ENCODE data around the gene LDHD.

The LDHD gene

DNA sequence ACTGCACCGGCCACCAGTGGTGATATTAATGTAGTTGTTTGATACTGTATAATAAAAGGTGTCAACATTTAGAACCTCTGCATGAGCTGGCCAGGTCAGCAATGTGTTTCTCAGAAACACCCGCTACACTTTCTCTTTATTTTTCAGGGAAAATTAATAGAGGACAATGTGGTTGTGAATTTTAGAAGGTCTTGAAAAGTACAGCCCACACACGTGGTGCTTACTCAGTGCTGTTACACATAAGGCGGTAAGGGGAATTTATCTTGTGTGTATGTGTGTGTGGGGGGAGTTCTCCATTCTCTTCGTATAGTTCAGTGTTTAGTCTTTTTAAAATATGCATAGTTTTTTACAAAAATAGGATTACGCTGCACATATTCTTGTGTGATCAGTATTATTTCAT, 27.4 kb upstream of the LDHD start:
- Histone ChIP-seq H3K4me3 (ENCODE audit: low read depth in 1 of 2, low read length in 2 of 2) (no peak overlapping the region), H3K4me2 (ENCODE audit: insufficient read depth, low read length) (no peak overlapping the region), H3K79me2 (ENCODE audit: insufficient read depth, low read length) (peaks cover 6% of the 10 kb centered on the region), H3K27me3 (ENCODE audit: insufficient read depth, low read length, poor library complexity) (no peaks in the 10 kb centered on the region), H3K36me3 (ENCODE audit: insufficient read depth, low read length) (no peaks in the 10 kb centered on the region; the same call in 1 of the 2 replicates), H3K9me3 (ENCODE audit: insufficient read depth, low read length, severe bottlenecking) (peaks cover 6% of the 10 kb centered on the region), H3K9ac (ENCODE audit: low read depth, low read length) (no peak overlapping the region), H2AFZ (ENCODE audit: low read depth, low read length) (no peak overlapping the region), H3K27ac (ENCODE audit: low read length) (no peak overlapping the region), H4K20me1 (ENCODE audit: insufficient read depth, low read length) (no peaks in the 10 kb centered on the region), H3K4me1 (ENCODE audit: insufficient read depth, low read length) (peaks cover 10% of the 10 kb centered on the region)
- no peak for DNase-seq
- TF ChIP-seq, protein P1, sequence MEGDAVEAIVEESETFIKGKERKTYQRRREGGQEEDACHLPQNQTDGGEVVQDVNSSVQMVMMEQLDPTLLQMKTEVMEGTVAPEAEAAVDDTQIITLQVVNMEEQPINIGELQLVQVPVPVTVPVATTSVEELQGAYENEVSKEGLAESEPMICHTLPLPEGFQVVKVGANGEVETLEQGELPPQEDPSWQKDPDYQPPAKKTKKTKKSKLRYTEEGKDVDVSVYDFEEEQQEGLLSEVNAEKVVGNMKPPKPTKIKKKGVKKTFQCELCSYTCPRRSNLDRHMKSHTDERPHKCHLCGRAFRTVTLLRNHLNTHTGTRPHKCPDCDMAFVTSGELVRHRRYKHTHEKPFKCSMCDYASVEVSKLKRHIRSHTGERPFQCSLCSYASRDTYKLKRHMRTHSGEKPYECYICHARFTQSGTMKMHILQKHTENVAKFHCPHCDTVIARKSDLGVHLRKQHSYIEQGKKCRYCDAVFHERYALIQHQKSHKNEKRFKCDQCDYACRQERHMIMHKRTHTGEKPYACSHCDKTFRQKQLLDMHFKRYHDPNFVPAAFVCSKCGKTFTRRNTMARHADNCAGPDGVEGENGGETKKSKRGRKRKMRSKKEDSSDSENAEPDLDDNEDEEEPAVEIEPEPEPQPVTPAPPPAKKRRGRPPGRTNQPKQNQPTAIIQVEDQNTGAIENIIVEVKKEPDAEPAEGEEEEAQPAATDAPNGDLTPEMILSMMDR (IDR thresholded peaks at IDR 0.05; ENCODE audit: borderline replicate concordance, extremely low read depth, low read length, poor library complexity, severe bottlenecking) = no peak
- TF ChIP-seq EZH2 (IDR thresholded peaks at IDR 0.05; ENCODE audit: borderline replicate concordance, low read depth, low read length, severe bottlenecking) = no peak
- ATAC-seq (ENCODE audit: insufficient read depth, low read depth) = no peak

DNA sequence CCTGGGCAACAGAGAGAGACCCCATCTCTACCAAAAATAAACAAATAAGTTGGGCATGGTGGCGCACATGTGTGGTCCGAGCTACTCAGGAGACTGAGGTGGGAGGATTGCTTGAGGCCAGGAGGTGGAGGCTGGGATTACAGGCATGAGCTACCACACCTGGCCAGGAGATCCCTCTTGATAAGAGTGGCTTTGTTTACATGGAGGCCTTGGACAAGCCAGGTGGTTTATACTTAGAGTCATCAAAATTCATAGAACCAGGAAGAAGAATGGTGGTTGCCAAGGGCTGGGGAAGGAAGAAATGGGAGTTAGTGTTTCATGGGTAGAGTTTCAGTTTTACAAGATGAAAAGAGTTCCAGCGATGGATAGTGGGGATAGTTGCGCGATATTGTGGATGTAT, 22.9 kb upstream of the LDHD start:
- Histone ChIP-seq H4K20me1 (ENCODE audit: insufficient read depth, low read length) (no peaks in the 10 kb centered on the region), H3K27me3 (ENCODE audit: insufficient read depth, low read length, poor library complexity) (no peaks in the 10 kb centered on the region), H3K27ac (ENCODE audit: low read length) (no peak overlapping the region), H3K4me1 (ENCODE audit: insufficient read depth, low read length) (no peaks in the 10 kb centered on the region), H3K4me3 (ENCODE audit: low read depth in 1 of 2, low read length in 2 of 2) (no peak overlapping the region), H3K36me3 (ENCODE audit: insufficient read depth, low read length) (no peaks in the 10 kb centered on the region), H3K9me3 (ENCODE audit: insufficient read depth, low read length, severe bottlenecking) (no peaks in the 10 kb centered on the region), H3K4me2 (ENCODE audit: insufficient read depth, low read length) (no peak overlapping the region), H3K9ac (ENCODE audit: low read depth, low read length) (no peak overlapping the region), H2AFZ (ENCODE audit: low read depth, low read length) (no peak overlapping the region), H3K79me2 (ENCODE audit: insufficient read depth, low read length) (no peaks in the 10 kb centered on the region)
- ATAC-seq (ENCODE audit: insufficient read depth, low read depth) (no peak), DNase-seq (no peak)
- TF ChIP-seq EZH2 (IDR thresholded peaks at IDR 0.05; ENCODE audit: borderline replicate concordance, low read depth, low read length, severe bottlenecking) = no peak
- TF ChIP-seq, protein P1 (IDR thresholded peaks at IDR 0.05; ENCODE audit: borderline replicate concordance, extremely low read depth, low read length, poor library complexity, severe bottlenecking) = no peak

DNA sequence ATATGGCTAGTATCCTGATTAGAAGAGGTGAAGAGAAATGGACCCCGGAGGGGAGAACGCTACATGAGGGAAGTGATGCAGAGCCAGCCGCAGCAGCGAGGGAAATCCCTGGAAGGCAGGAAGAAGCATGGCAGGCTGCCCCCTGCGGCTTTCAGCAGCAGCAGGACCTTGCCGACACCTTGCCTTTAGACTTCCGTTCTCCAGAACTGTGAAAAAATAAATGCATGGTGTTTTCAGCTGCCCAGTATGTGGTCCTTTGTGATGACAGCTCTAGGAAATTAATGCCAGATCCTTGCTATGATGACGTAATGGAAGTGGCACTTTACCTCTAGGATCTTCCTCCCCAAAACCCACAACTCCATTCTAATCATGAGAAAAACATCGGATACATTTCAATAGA, 22.1 kb upstream of the LDHD start:
- H3K27me3 ChIP-seq (ENCODE audit: insufficient read depth, low read length, poor library complexity) = no peaks in the 10 kb centered on the region
- H4K20me1 ChIP-seq (ENCODE audit: insufficient read depth, low read length) = no peaks in the 10 kb centered on the region
- ATAC-seq (ENCODE audit: insufficient read depth, low read depth) = no peak
- no peak for DNase-seq
- H3K4me2 ChIP-seq (ENCODE audit: insufficient read depth, low read length) = no peak overlapping the region
- H3K79me2 ChIP-seq (ENCODE audit: insufficient read depth, low read length) = no peaks in the 10 kb centered on the region
- no peaks in the 10 kb centered on the region for H3K4me1 ChIP-seq (ENCODE audit: insufficient read depth, low read length)
- no peak overlapping the region for H3K27ac ChIP-seq (ENCODE audit: low read length)
- no peak for TF ChIP-seq EZH2 (IDR thresholded peaks at IDR 0.05; ENCODE audit: borderline replicate concordance, low read depth, low read length, severe bottlenecking)
- TF ChIP-seq, protein P1 (IDR thresholded peaks at IDR 0.05; ENCODE audit: borderline replicate concordance, extremely low read depth, low read length, poor library complexity, severe bottlenecking) = no peak
- H3K36me3 ChIP-seq (ENCODE audit: insufficient read depth, low read length) = no peaks in the 10 kb centered on the region
- H3K9ac ChIP-seq (ENCODE audit: low read depth, low read length) = no peak overlapping the region
- H3K4me3 ChIP-seq (ENCODE audit: low read depth in 1 of 2, low read length in 2 of 2) = no peak overlapping the region
- H2AFZ ChIP-seq (ENCODE audit: low read depth, low read length) = no peak overlapping the region
- H3K9me3 ChIP-seq (ENCODE audit: insufficient read depth, low read length, severe bottlenecking) = no peaks in the 10 kb centered on the region

DNA sequence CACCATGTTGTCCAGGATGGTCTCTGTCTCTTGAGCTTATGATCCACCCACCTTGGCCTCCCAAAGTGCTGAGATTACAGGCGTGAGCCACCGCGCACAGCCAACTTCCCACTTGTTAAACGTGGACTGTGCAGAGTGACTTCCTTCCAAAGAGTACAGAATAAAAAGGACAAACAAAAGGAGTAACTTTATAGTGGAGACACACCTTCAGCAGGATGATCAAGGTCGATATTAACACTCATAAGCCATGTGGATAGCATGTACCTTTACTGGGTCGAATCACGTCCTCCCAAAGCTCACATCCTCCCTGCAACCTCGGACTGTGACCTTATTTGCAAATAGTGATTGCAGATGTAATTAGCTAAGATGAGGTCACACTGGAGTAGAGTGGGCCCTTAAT, 21.7 kb upstream of the LDHD start:
- no peak for DNase-seq
- Histone ChIP-seq H3K79me2 (ENCODE audit: insufficient read depth, low read length) (no peaks in the 10 kb centered on the region), H3K9ac (ENCODE audit: low read depth, low read length) (no peak overlapping the region), H3K4me3 (ENCODE audit: low read depth in 1 of 2, low read length in 2 of 2) (no peak overlapping the region), H4K20me1 (ENCODE audit: insufficient read depth, low read length) (no peaks in the 10 kb centered on the region), H3K4me1 (ENCODE audit: insufficient read depth, low read length) (no peaks in the 10 kb centered on the region), H3K4me2 (ENCODE audit: insufficient read depth, low read length) (no peak overlapping the region), H3K27ac (ENCODE audit: low read length) (no peak overlapping the region), H2AFZ (ENCODE audit: low read depth, low read length) (no peak overlapping the region), H3K36me3 (ENCODE audit: insufficient read depth, low read length) (no peaks in the 10 kb centered on the region), H3K27me3 (ENCODE audit: insufficient read depth, low read length, poor library complexity) (no peaks in the 10 kb centered on the region), H3K9me3 (ENCODE audit: insufficient read depth, low read length, severe bottlenecking) (no peaks in the 10 kb centered on the region)
- no peak for ATAC-seq (ENCODE audit: insufficient read depth, low read depth)
- TF ChIP-seq, protein P1 (IDR thresholded peaks at IDR 0.05; ENCODE audit: borderline replicate concordance, extremely low read depth, low read length, poor library complexity, severe bottlenecking) = no peak
- TF ChIP-seq EZH2 (IDR thresholded peaks at IDR 0.05; ENCODE audit: borderline replicate concordance, low read depth, low read length, severe bottlenecking) = no peak
